Skin of body (tissue), 1 donor: ENCODE data around the gene PRDM10. TPM values are rescaled to one million over a fixed set of nuclear protein-coding genes. Genes with fewer than 3 reads are reported as not detected.

Experiments used
- total RNA-seq: library from RNA; depleted of rRNA; stranded (reverse); fragments of >200 nt; gene quantifications from one replicate; pipeline ENCODE4 v1.2.3, GENCODE V29; 2014

PRDM10 gene
- total RNA-seq, 1 donor from 2014 or later: 5.7 TPM

Other genes with a start within 250 kb of the PRDM10 start
- 7.6 TPM for gene TMEM45B, start 187.0 kb downstream of the PRDM10 start, total RNA-seq
- gene NFRKB, start 107.3 kb downstream of the PRDM10 start, total RNA-seq: 23.9 TPM
- 186 TPM for gene APLP2, start 67.1 kb upstream of the PRDM10 start, total RNA-seq
- 18.3 TPM for gene ST14, start 156.9 kb upstream of the PRDM10 start, total RNA-seq